PC-3 (cell line): Measurements from ENCODE around the gene CRYZL1. TPM values are rescaled to one million over a fixed set of nuclear protein-coding genes. Genes with fewer than 3 reads are reported as not detected.

Experiments used
- ATAC-seq: fragments of 200-7000 bp; cut with Tn5 transposase; 2 replicates; pipeline ENCODE4 v1.9.1; 2020; ENCODE audit warnings: mild to moderate bottlenecking, moderate library complexity
- BruUV-seq: library from RNA; stranded (reverse); fragments of 400-500 nt; replicated peaks from 2 replicates; lab custom pipeline; 2021; lab: Mats Ljungman, UMichigan
- CTCF ChIA-PET: fragments of 300-600 bp; sonication (Branson Sonifier 250); formaldehyde crosslinking; loops from one replicate; lab custom pipeline; 2022; ENCODE audit warnings: antibody characterized with exemption; lab: Charles Lee
- POLR2A ChIA-PET: fragments of 300-600 bp; sonication (Branson Sonifier 250); formaldehyde crosslinking; loops from one replicate; lab custom pipeline; 2022; ENCODE audit warnings: antibody characterized with exemption; ENCODE audit not compliant: unreplicated experiment; lab: Charles Lee
- DNase-seq: peaks from one replicate; pipeline ENCODE4 v3.0.0-alpha.2; 2015
- H2AFZ ChIP-seq: fragments of 300-600 bp; sonication (generic); 2 replicates; pipeline ENCODE4 v1.6.0; 2016; ENCODE audit warnings: antibody characterized with exemption, low read length
- H3F3A ChIP-seq: fragments of 300-600 bp; sonication (generic); one replicate; pipeline ENCODE4 v1.6.0; 2017; ENCODE audit warnings: antibody characterized with exemption, low read length, control low read depth, mild to moderate bottlenecking; ENCODE audit not compliant: unreplicated experiment
- H3K27ac ChIP-seq: fragments of 300-600 bp; sonication (generic); 2 replicates; pipeline ENCODE4 v1.5.1; 2016; ENCODE audit warnings: mild to moderate bottlenecking, low read length
- H3K27me3 ChIP-seq: fragments of 300-600 bp; sonication (generic); 2 replicates; pipeline ENCODE4 v1.6.1; 2016; ENCODE audit warnings: low read length, mixed read lengths
- H3K36me3 ChIP-seq: fragments of 300-600 bp; sonication (generic); 2 replicates; pipeline ENCODE4 v1.6.1; 2016; ENCODE audit warnings: low read depth, mixed run types, low read length, mixed read lengths
- H3K4me1 ChIP-seq: fragments of 300-600 bp; sonication (generic); 2 replicates; pipeline ENCODE4 v1.5.1; 2016; ENCODE audit warnings: low read length; ENCODE audit not compliant: insufficient read depth
- H3K4me2 ChIP-seq: fragments of 300-600 bp; sonication (generic); 2 replicates; pipeline ENCODE4 v1.6.0; 2016; ENCODE audit warnings: low read length
- H3K4me3 ChIP-seq: fragments of 300-600 bp; sonication (generic); 2 replicates; pipeline ENCODE4 v1.5.1; 2016; ENCODE audit warnings: mild to moderate bottlenecking, low read length, mixed read lengths
- H3K79me2 ChIP-seq: fragments of 300-600 bp; sonication (generic); 2 replicates; pipeline ENCODE4 v1.6.1; 2017; ENCODE audit warnings: low read length, mixed read lengths
- H3K9ac ChIP-seq: fragments of 300-600 bp; sonication (generic); 2 replicates; pipeline ENCODE4 v1.6.0; 2016; ENCODE audit warnings: mild to moderate bottlenecking, low read length
- H3K9me2 ChIP-seq: fragments of 300-600 bp; sonication (generic); replicated peaks from 2 replicates; pipeline ENCODE4 v1.6.1; 2016; ENCODE audit warnings: mixed run types, low read length, mixed read lengths
- H3K9me3 ChIP-seq: fragments of 300-600 bp; sonication (generic); 2 replicates; pipeline ENCODE4 v1.6.1; 2016; ENCODE audit warnings: low read length, mixed read lengths
- H4K20me1 ChIP-seq: fragments of 300-600 bp; sonication (generic); 2 replicates; pipeline ENCODE4 v1.6.1; 2016; ENCODE audit warnings: low read length, mixed read lengths
- CTCF ChIP-seq: fragments of 300-600 bp; sonication (generic); conservative IDR thresholded peaks from 2 replicates; pipeline ENCODE4 v1.5.1; 2017; ENCODE audit warnings: antibody characterized with exemption, low read depth, mild to moderate bottlenecking, low read length
- EZH2 ChIP-seq: fragments of 300-600 bp; sonication (generic); IDR thresholded peaks from one replicate; pipeline ENCODE4 v1.6.1; 2017; ENCODE audit warnings: antibody characterized with exemption, mild to moderate bottlenecking, low read length; ENCODE audit not compliant: unreplicated experiment
- EZH2phosphoT487 ChIP-seq: fragments of 300-600 bp; sonication (generic); IDR thresholded peaks from 2 replicates; pipeline ENCODE4 v1.6.1; 2018; ENCODE audit warnings: mild to moderate bottlenecking, antibody characterized with exemption, low read length, borderline replicate concordance
- intact Hi-C: fragments of 100-400 bp; cut with micrococcal nuclease; formaldehyde crosslinking; loops from 2 replicates; pipeline ENCODE4 v1.9.0; 2023
- total RNA-seq: library from RNA; depleted of rRNA; stranded (reverse); fragments of >200 nt; gene quantifications from 2 replicates; pipeline ENCODE4 v1.2.3, GENCODE V29; 2014

Gene CRYZL1
- total RNA-seq, 1 experiment from 2014 or later = 12.4 TPM

GRCh38 chr21:33645730-33646129 lies 4.2 kb upstream of the CRYZL1 start:
- DNase-seq (peak; percentile 32), ATAC-seq (no peak)
- Histone ChIP-seq H2AFZ (no peak overlapping the region), H3F3A (no peaks in the 10 kb centered on the region), H3K9ac (no peak overlapping the region), H3K36me3 (no peaks in the 10 kb centered on the region), H3K27ac (no peak overlapping the region), H4K20me1 (no peaks in the 10 kb centered on the region), H3K9me2 (no peaks in the 10 kb centered on the region), H3K27me3 (no peaks in the 10 kb centered on the region), H3K4me2 (no peak overlapping the region), H3K9me3 (no peaks in the 10 kb centered on the region), H3K4me1 (peaks cover 21% of the 10 kb centered on the region), H3K79me2 (peaks cover 85% of the 10 kb centered on the region), H3K4me3 (no peak overlapping the region)
- intact Hi-C loops = loop anchor here (2.0 kb wide), 1 partner anchor 33 kb away; no protein-coding TSS in a partner anchor
- TF ChIP-seq CTCF (no peak), EZH2phosphoT487 (no peak), EZH2 (no peak)
- BruUV-seq = no TSS peak
- CTCF ChIA-PET = no interaction called here
- POLR2A ChIA-PET = no interaction called here

- Histone ChIP-seq H3K9me2 (no peaks in the 10 kb centered on the region), H3K36me3 (no peaks in the 10 kb centered on the region), H3K9ac (peak overlapping the region; percentile 59; the same call in 1 of the 2 replicates), H3K4me3 (peak overlapping the region; percentile 91), H3K27ac (no peak overlapping the region), H2AFZ (peak overlapping the region; percentile 79), H3K4me2 (peak overlapping the region; percentile 97), H3K27me3 (no peaks in the 10 kb centered on the region), H3K79me2 (peaks cover 83% of the 10 kb centered on the region), H3K9me3 (no peaks in the 10 kb centered on the region), H3F3A (no peaks in the 10 kb centered on the region), H4K20me1 (no peaks in the 10 kb centered on the region), H3K4me1 (peaks cover 26% of the 10 kb centered on the region)
- TF ChIP-seq EZH2phosphoT487 (no peak), CTCF (no peak), EZH2 (no peak)
- ChIA-PET CTCF (interaction anchor here (0.7 kb wide), 1 partner anchor 39 kb away, joined by 4 read pairs; no protein-coding TSS in a partner anchor), POLR2A (no interaction called here)
- DNase-seq (peak; percentile 54), ATAC-seq (no peak)
- intact Hi-C loops = loop anchor here (2.0 kb wide), 1 partner anchor 34 kb away; no protein-coding TSS in a partner anchor
- BruUV-seq = no TSS peak
Measured at GRCh38 chr21:33644383-33645074, 3.0 kb upstream of the CRYZL1 start.
